Endodermal cell (in vitro differentiated cells): ENCODE data around the gene TBCD. TPM values are rescaled to one million over a fixed set of nuclear protein-coding genes. Genes with fewer than 3 reads are reported as not detected.

Source experiments
- DNase-seq: peaks from one replicate; pipeline ENCODE4 v3.0.0-alpha.2; 2017
- H3K27ac ChIP-seq: 2 replicates; pipeline ENCODE4 v1.5.1; 2013; ENCODE audit warnings: mild to moderate bottlenecking, low read depth, low read length, moderate library complexity
- H3K27me3 ChIP-seq: 2 replicates; pipeline ENCODE4 v1.6.1; 2013; ENCODE audit warnings: mild to moderate bottlenecking, low read length, moderate library complexity; ENCODE audit not compliant: insufficient read depth, control insufficient read depth, poor library complexity, severe bottlenecking
- H3K36me3 ChIP-seq: 2 replicates; pipeline ENCODE4 v1.7.0; 2013; ENCODE audit warnings: mild to moderate bottlenecking, low read length, moderate library complexity; ENCODE audit not compliant: control insufficient read depth, insufficient read depth
- H3K4me1 ChIP-seq: one replicate; pipeline ENCODE4 v1.7.0; 2013; ENCODE audit warnings: low read length; ENCODE audit not compliant: control insufficient read depth, insufficient read depth
- H3K4me3 ChIP-seq: 2 replicates; pipeline ENCODE4 v1.5.1; 2013; ENCODE audit warnings: mild to moderate bottlenecking, low read length, moderate library complexity
- H3K9ac ChIP-seq: 2 replicates; pipeline ENCODE4 v1.6.1; 2013; ENCODE audit warnings: mild to moderate bottlenecking, low read length, moderate library complexity; ENCODE audit not compliant: poor library complexity, severe bottlenecking; ENCODE audit errors: extremely low read depth
- H3K9me3 ChIP-seq: 2 replicates; pipeline ENCODE4 v1.6.1; 2013; ENCODE audit warnings: mild to moderate bottlenecking, low read length, moderate library complexity; ENCODE audit not compliant: control insufficient read depth
- H3K27ac Mint-ChIP-seq: 2 replicates; pipeline ENCODE4 v1.8.0; 2020; ENCODE audit warnings: mixed read lengths
- H3K27me3 Mint-ChIP-seq: 2 replicates; pipeline ENCODE4 v1.8.0; 2021; ENCODE audit warnings: mild to moderate bottlenecking, mixed read lengths; ENCODE audit not compliant: insufficient read depth
- H3K36me3 Mint-ChIP-seq: 2 replicates; pipeline ENCODE4 v1.8.0; 2020; ENCODE audit warnings: low read depth, mixed read lengths
- H3K4me1 Mint-ChIP-seq: 2 replicates; pipeline ENCODE4 v1.8.0; 2020; ENCODE audit warnings: mixed read lengths
- H3K4me3 Mint-ChIP-seq: 2 replicates; pipeline ENCODE4 v1.8.0; 2020; ENCODE audit warnings: mild to moderate bottlenecking, moderate library complexity, mixed read lengths
- H3K9me3 Mint-ChIP-seq: 2 replicates; pipeline ENCODE4 v1.8.0; 2020; ENCODE audit warnings: mild to moderate bottlenecking, mixed read lengths
- WGBS, 2 experiments: methylation state at CpG; one replicate each; pipeline versions ENCODE4 v1.1.5 to v1.1.7; 2013; ENCODE audit warnings: missing lambda C conversion rate in 2 of 2, mixed read lengths in 1 of 2; ENCODE audit not compliant: insufficient coverage in 1 of 2, insufficient read length in 1 of 2; 5-methylcytosine and 5-hydroxymethylcytosine counted together
- total RNA-seq, 2 donors: library from RNA; stranded (reverse); fragmentation: NEBNext Ultra II Directional in 1 of 2; extraction: Animal tissue kit (Norgen Biotek cat#: 25700) in 1 of 2; gene quantifications; 2 replicates in 1 of 2; 3 replicates in 1 of 2; pipeline ENCODE4 v1.2.1, GENCODE V29; 2021
- TF ChIP-seq, protein P1 (sequence below): fragments of 200-600 bp; sonication (generic); conservative IDR thresholded peaks from 2 replicates; pipeline ENCODE4 v1.5.0; 2021; ENCODE audit warnings: antibody characterized with exemption, mild to moderate bottlenecking

TBCD gene
- total RNA-seq, 2 donors from 2014 or later, result 107 TPM

DNA sequence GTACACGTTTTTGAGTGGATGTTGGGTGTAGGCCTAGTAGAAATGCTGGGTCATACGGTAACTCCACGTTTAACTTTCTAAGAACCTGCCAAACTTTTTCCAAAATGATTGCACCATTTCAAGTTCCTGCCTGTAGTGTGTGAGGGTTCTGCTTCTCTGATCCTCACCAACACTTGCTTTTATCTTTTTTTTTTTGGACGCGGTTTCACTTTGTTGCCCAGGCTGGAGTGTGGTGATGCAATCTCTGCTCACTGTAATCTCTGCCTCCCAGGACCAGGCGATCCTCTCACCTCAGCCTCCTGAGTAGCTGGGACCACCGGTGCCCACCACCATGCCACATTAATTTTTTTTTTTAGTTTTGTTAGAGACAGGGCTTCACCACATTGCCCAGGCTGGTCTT, 64.5 kb downstream of the TBCD start:
- Mint-ChIP-seq H3K4me3 (no peak overlapping the region), H3K27me3 (no peaks in the 10 kb centered on the region), H3K9me3 (peaks cover 19% of the 10 kb centered on the region), H3K4me1 (no peaks in the 10 kb centered on the region), H3K27ac (no peak overlapping the region), H3K36me3 (peaks cover 80% of the 10 kb centered on the region)
- H3K36me3 ChIP-seq, result peaks cover 54% of the 10 kb centered on the region
- H3K27me3 ChIP-seq, result no peaks in the 10 kb centered on the region
- peaks cover 23% of the 10 kb centered on the region for H3K9me3 ChIP-seq
- no peak overlapping the region for H3K9ac ChIP-seq
- H3K4me1 ChIP-seq, result no peaks in the 10 kb centered on the region
- 93 to 94% methylated on average over 6 to 7 of the region's 7 CpGs for WGBS, 2 experiments
- H3K4me3 ChIP-seq, result no peak overlapping the region
- TF ChIP-seq, protein P1, sequence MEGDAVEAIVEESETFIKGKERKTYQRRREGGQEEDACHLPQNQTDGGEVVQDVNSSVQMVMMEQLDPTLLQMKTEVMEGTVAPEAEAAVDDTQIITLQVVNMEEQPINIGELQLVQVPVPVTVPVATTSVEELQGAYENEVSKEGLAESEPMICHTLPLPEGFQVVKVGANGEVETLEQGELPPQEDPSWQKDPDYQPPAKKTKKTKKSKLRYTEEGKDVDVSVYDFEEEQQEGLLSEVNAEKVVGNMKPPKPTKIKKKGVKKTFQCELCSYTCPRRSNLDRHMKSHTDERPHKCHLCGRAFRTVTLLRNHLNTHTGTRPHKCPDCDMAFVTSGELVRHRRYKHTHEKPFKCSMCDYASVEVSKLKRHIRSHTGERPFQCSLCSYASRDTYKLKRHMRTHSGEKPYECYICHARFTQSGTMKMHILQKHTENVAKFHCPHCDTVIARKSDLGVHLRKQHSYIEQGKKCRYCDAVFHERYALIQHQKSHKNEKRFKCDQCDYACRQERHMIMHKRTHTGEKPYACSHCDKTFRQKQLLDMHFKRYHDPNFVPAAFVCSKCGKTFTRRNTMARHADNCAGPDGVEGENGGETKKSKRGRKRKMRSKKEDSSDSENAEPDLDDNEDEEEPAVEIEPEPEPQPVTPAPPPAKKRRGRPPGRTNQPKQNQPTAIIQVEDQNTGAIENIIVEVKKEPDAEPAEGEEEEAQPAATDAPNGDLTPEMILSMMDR, result no peak
- H3K27ac ChIP-seq, result no peak overlapping the region
- no peak for DNase-seq

DNA sequence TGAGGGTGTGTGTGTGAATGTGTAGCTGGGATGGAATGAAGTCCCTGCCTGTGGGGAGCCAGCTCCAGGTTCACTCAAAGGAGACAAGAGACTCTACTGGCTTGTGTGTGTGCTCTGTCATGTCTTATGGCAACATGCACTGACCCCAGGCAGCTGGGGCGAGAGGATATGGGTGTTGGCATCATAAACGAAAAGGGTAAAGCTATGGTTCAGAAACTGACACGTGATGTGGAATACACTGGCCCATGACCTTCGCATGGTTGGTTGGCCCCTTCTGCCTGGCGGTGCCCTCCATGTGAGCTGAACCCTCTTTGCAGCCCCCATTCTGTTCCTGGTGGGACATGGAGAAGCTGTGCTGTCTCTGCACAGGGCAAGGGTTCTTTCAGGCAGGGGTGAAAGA, 66.1 kb downstream of the TBCD start:
- WGBS, 2 experiments, result 90 to 98% methylated on average over 5 of the region's 5 CpGs
- Histone ChIP-seq H3K9me3 (peaks cover 24% of the 10 kb centered on the region), H3K9ac (no peak overlapping the region), H3K4me1 (no peaks in the 10 kb centered on the region), H3K27ac (no peak overlapping the region), H3K27me3 (no peaks in the 10 kb centered on the region), H3K4me3 (no peak overlapping the region), H3K36me3 (peaks cover 54% of the 10 kb centered on the region)
- Mint-ChIP-seq H3K9me3 (peaks cover 19% of the 10 kb centered on the region), H3K4me1 (no peaks in the 10 kb centered on the region), H3K27ac (no peak overlapping the region), H3K36me3 (peaks cover 85% of the 10 kb centered on the region), H3K4me3 (no peak overlapping the region), H3K27me3 (no peaks in the 10 kb centered on the region)
- DNase-seq, result no peak
- TF ChIP-seq, protein P1, result no peak

DNA sequence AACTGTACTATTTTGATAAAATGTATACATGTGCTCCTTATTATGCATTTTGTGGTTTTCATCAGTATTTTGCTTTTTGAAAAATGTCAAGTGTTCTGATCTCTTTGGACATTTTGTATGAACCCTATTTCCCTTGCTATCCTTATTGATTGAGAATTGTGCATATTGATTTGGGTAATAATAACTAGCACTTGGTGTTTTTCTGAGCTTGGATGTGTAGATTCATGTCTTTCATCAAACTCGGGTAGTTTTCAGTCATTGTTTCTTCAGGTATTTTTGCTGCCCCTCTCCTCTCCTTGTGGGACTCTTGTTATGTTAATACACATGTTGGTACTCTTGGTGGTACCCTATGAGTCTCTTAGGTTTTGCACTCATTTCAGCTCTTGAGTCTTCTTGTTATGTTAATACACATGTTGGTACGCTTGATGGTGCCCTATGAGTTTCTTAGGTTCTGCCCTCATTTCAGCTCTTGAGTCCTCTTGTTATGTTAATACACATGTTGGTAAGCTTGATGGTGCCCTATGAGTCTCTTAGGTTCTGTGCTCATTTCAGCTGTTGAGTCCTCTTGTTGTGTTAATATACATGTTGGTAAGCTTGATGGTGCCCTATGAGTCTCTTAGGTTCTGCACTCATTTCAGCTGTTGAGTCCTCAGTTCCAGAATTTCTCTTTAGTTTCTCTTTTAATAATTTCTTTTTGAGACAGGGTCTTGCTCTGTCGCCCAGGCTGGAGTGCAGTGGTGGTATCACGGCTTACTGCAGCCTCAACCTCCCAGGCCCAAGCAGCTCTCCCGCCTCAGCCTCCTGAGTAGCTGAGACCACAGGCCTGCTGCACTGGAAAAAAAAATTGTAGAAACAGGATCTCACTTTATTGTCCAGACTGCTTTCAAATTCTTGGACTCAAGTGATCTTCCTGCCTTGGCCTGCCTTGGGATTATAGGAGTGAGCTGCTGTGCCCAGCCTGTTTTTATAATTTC, 68.7 kb downstream of the TBCD start:
- H3K27me3 ChIP-seq, result no peaks in the 10 kb centered on the region
- H3K27ac ChIP-seq, result no peak overlapping the region
- H3K36me3 ChIP-seq, result peaks cover 52% of the 10 kb centered on the region
- Mint-ChIP-seq H3K4me3 (no peak overlapping the region), H3K9me3 (peaks cover 19% of the 10 kb centered on the region), H3K36me3 (peaks cover 71% of the 10 kb centered on the region), H3K27ac (no peak overlapping the region), H3K27me3 (no peaks in the 10 kb centered on the region), H3K4me1 (no peaks in the 10 kb centered on the region)
- WGBS, 2 experiments, result 91 to 93% methylated on average over 5 of the region's 5 CpGs
- no peak overlapping the region for H3K4me3 ChIP-seq
- TF ChIP-seq, protein P1, result no peak
- DNase-seq, result no peak
- H3K4me1 ChIP-seq, result no peaks in the 10 kb centered on the region
- no peak overlapping the region for H3K9ac ChIP-seq
- peaks cover 24% of the 10 kb centered on the region for H3K9me3 ChIP-seq
